Keratinocyte (primary cell): ENCODE results near the gene KLHL25. TPM values are rescaled to one million over a fixed set of nuclear protein-coding genes. Genes with fewer than 3 reads are reported as not detected.

Experiments used
- DNase-seq: peaks from one replicate; pipeline ENCODE4 v3.0.0-alpha.2; 2011; ENCODE audit warnings: low read depth, missing footprints, low spot score
- FAIRE-seq: peaks from 2 replicates; lab custom pipeline; 2011; peaks lifted over from hg19 to GRCh38; lab: Jason Lieb, UNC
- H2AFZ ChIP-seq: 2 replicates; pipeline ENCODE4 v1.6.0; 2012; ENCODE audit warnings: low read length, control low read depth, inconsistent platforms; ENCODE audit not compliant: control insufficient read depth
- H3K27ac ChIP-seq: 2 replicates; pipeline ENCODE4 v1.5.1; 2011; ENCODE audit warnings: low read length; ENCODE audit not compliant: control insufficient read depth, insufficient read depth
- H3K27me3 ChIP-seq: 3 replicates; pipeline ENCODE4 v1.6.0; 2011; ENCODE audit warnings: low read length; ENCODE audit not compliant: control insufficient read depth, insufficient read depth; ENCODE audit errors: extremely low read depth
- H3K36me3 ChIP-seq, 2 experiments: 2 replicates in 1 of 2; 3 replicates in 1 of 2; pipeline ENCODE4 v1.5.1; 2011; ENCODE audit warnings: low read length in 2 of 2, mild to moderate bottlenecking in 1 of 2; ENCODE audit not compliant: control insufficient read depth in 2 of 2, insufficient read depth in 2 of 2; ENCODE audit errors: extremely low read depth in 1 of 2
- H3K4me1 ChIP-seq: 3 replicates; pipeline ENCODE4 v1.5.1; 2011; ENCODE audit warnings: low read length; ENCODE audit not compliant: control insufficient read depth, insufficient read depth; ENCODE audit errors: extremely low read depth
- H3K4me2 ChIP-seq: 3 replicates; pipeline ENCODE4 v1.6.0; 2011; ENCODE audit warnings: low read depth, low read length; ENCODE audit not compliant: control insufficient read depth, insufficient read depth; ENCODE audit errors: extremely low read depth
- H3K4me3 ChIP-seq, 3 experiments: fragments of 200-600 bp in 1 of 3; sonication (generic) in 1 of 3; 2 replicates in 2 of 3; 3 replicates in 1 of 3; pipeline ENCODE4 v1.5.1; 2011 to 2016; ENCODE audit warnings: low read length in 3 of 3, mild to moderate bottlenecking in 3 of 3, control low read depth in 2 of 3, inconsistent platforms in 1 of 3, low read depth in 1 of 3, mixed read lengths in 1 of 3, mixed run types in 1 of 3, moderate library complexity in 1 of 3; ENCODE audit not compliant: control insufficient read depth in 2 of 3, insufficient read depth in 2 of 3; ENCODE audit errors: extremely low read depth in 1 of 3
- H3K79me2 ChIP-seq: 2 replicates; pipeline ENCODE4 v1.6.0; 2012; ENCODE audit warnings: low read length; ENCODE audit not compliant: control insufficient read depth, insufficient read depth
- H3K9ac ChIP-seq: 3 replicates; pipeline ENCODE4 v1.6.0; 2011; ENCODE audit warnings: low read length; ENCODE audit not compliant: control insufficient read depth, insufficient read depth; ENCODE audit errors: extremely low read depth
- H3K9me1 ChIP-seq: 3 replicates; pipeline ENCODE4 v1.6.0; 2011; ENCODE audit warnings: low read length; ENCODE audit not compliant: control insufficient read depth, insufficient read depth; ENCODE audit errors: extremely low read depth
- H3K9me3 ChIP-seq: 2 replicates; pipeline ENCODE4 v1.5.1; 2012; ENCODE audit warnings: low read depth, low read length; ENCODE audit not compliant: control insufficient read depth
- H4K20me1 ChIP-seq: 3 replicates; pipeline ENCODE4 v1.6.0; 2011; ENCODE audit warnings: low read length; ENCODE audit not compliant: control insufficient read depth, insufficient read depth; ENCODE audit errors: extremely low read depth
- EZH2 ChIP-seq: IDR thresholded peaks from one replicate; pipeline ENCODE4 v1.6.1; 2012; ENCODE audit warnings: inconsistent platforms, mild to moderate bottlenecking, low read length, moderate library complexity
- dilution Hi-C: fragments of 300-500 bp; cut with MboI; formaldehyde crosslinking; loops from one replicate; pipeline ENCODE4 v1.7.0; 2020; ENCODE audit warnings: low sequenced_read_pairs; ENCODE audit not compliant: extremely low pct_ligation_motif_present
- polyA plus RNA-seq, 5 experiments: library from polyadenylated mRNA; depleted of rRNA in 3 of 5; stranded (reverse) in 3 of 5; stranded (forward) in 1 of 5; unstranded in 1 of 5; fragments of >200 nt; gene quantifications; 1 replicate in 1 of 5; 2 replicates in 3 of 5; 3 replicates in 1 of 5; pipeline versions ENCODE4 v1.2.1 to v1.2.3, GENCODE V29; 2011 to 2012; ENCODE audit warnings: missing spikeins in 2 of 5, low read depth in 1 of 5, low replicate concordance in 1 of 5
- TF ChIP-seq, protein P1 (sequence below), 3 experiments: IDR thresholded peaks in 1 of 3; conservative IDR thresholded peaks in 1 of 3; optimal IDR thresholded peaks in 1 of 3; 2 replicates in 2 of 3; 3 replicates in 1 of 3; pipeline versions ENCODE3 to v1.5.1; 2011; ENCODE audit warnings: low read length in 3 of 3, mild to moderate bottlenecking in 3 of 3, moderate library complexity in 2 of 3, control low read depth in 1 of 3, inconsistent platforms in 1 of 3; ENCODE audit not compliant: insufficient read depth in 2 of 3; ENCODE audit errors: extremely low read depth in 1 of 3

The KLHL25 gene
- polyA plus RNA-seq, 1 donor (not counting 4 experiments of a cell fraction or from before 2014, with no cell fraction given): 2.1 TPM

DNA sequence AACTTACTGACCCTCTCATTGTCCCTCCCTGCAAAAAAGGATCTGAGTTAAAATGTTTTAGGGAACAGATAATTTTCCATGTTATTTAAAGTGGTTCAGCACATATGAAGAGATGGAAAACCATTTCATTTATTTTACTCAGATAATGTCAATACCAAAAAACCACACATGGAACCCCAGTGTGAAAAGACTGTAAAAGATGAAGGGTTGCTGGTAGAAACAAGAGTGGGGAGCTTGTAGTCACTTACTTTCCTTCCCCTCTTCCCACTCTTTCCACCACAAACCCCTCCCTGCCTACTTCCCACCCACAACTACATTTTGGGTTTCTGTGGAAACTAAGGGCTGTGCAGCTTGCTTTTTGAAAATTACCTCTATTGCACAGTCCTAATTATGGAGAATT is 18.5 kb upstream of the KLHL25 start:
- DNase-seq: no peak
- Histone ChIP-seq H2AFZ (no peak overlapping the region), H3K9me3 (no peaks in the 10 kb centered on the region), H3K27ac (no peak overlapping the region), H3K36me3 (no peaks in the 10 kb centered on the region), H3K4me1 (no peaks in the 10 kb centered on the region), H4K20me1 (no peaks in the 10 kb centered on the region), H3K4me3 (no peak overlapping the region), H3K4me2 (no peak overlapping the region), H3K79me2 (no peaks in the 10 kb centered on the region), H3K9me1 (no peaks in the 10 kb centered on the region), H3K9ac (no peak overlapping the region), H3K27me3 (no peaks in the 10 kb centered on the region)
- no peak for FAIRE-seq
- dilution Hi-C loops: no loop called here
- TF ChIP-seq, protein P1, sequence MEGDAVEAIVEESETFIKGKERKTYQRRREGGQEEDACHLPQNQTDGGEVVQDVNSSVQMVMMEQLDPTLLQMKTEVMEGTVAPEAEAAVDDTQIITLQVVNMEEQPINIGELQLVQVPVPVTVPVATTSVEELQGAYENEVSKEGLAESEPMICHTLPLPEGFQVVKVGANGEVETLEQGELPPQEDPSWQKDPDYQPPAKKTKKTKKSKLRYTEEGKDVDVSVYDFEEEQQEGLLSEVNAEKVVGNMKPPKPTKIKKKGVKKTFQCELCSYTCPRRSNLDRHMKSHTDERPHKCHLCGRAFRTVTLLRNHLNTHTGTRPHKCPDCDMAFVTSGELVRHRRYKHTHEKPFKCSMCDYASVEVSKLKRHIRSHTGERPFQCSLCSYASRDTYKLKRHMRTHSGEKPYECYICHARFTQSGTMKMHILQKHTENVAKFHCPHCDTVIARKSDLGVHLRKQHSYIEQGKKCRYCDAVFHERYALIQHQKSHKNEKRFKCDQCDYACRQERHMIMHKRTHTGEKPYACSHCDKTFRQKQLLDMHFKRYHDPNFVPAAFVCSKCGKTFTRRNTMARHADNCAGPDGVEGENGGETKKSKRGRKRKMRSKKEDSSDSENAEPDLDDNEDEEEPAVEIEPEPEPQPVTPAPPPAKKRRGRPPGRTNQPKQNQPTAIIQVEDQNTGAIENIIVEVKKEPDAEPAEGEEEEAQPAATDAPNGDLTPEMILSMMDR (optimal IDR thresholded peaks at IDR 0.05 in 1 of 3, IDR thresholded peaks at IDR 0.05 in 1 of 3, conservative IDR thresholded peaks at IDR 0.05 in 1 of 3; ENCODE audit: extremely low read depth in 1 of 3, insufficient read depth in 2 of 3, low read length in 3 of 3): no peak
- no peak for TF ChIP-seq EZH2

DNA sequence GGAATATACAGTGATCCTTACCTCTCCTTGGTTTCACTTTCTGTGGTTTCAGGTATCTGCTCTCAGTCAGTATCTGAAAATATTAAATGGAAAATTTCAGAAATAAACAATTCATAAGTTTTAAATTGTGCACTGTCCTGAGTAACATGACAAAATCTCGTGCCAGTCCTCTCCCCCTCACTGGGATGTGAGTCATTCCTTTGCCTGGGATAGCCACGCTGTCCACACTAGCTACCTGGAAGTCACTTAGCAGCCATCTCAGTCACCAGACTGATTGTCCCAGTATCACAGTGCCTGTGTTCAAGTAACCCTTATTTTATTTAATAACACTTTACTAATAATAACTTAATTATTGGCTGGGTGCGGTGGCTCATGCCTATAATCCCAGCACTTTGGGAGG is 15.3 kb upstream of the KLHL25 start:
- Histone ChIP-seq H3K27ac (no peak overlapping the region), H3K4me3 (no peak overlapping the region), H3K79me2 (no peaks in the 10 kb centered on the region), H3K4me2 (no peak overlapping the region), H2AFZ (no peak overlapping the region), H4K20me1 (no peaks in the 10 kb centered on the region), H3K9ac (no peak overlapping the region), H3K9me3 (no peaks in the 10 kb centered on the region), H3K9me1 (no peaks in the 10 kb centered on the region), H3K36me3 (no peaks in the 10 kb centered on the region), H3K27me3 (no peaks in the 10 kb centered on the region), H3K4me1 (no peaks in the 10 kb centered on the region)
- FAIRE-seq (no peak), DNase-seq (no peak)
- dilution Hi-C loops: no loop called here
- no peak for TF ChIP-seq EZH2
- TF ChIP-seq, protein P1 (optimal IDR thresholded peaks at IDR 0.05 in 1 of 3, IDR thresholded peaks at IDR 0.05 in 1 of 3, conservative IDR thresholded peaks at IDR 0.05 in 1 of 3; ENCODE audit: extremely low read depth in 1 of 3, insufficient read depth in 2 of 3, low read length in 3 of 3): no peak
